HG03025 (cell line): Measurements from ENCODE around the gene ECT2L.

Experiments
- ATAC-seq: cut with Tn5 transposase; IDR thresholded peaks from one replicate; pipeline ENCODE4 v1.9.1; 2021; ENCODE audit warnings: mild to moderate bottlenecking, moderate library complexity; ENCODE audit not compliant: unreplicated experiment, low FRiP score

Gene ECT2L

GRCh38 chr6:138805016-138805765 is 9.3 kb downstream of the ECT2L start:
- ATAC-seq, result no peak

GRCh38 chr6:138806889-138807288 is 11.0 kb downstream of the ECT2L start:
- no peak for ATAC-seq

DNA sequence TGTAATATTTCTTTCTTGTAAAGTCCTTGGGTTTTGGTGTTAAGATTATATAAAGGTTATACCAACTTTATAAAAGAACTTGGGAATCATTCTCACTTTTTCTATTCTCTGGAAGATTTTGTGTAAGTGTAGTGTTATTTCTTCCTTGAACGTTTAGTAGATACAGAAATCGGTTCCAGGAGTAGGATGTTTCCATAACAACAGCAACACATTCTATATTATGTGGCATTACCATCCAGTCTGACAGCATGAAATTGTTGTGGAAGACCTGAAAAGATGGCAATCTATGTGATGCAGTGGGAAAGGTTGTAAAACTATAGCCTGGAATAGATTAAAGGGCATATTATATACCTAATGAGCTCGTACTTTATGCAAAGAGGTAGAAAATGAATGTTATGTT is 13.8 kb downstream of the ECT2L start:
- ATAC-seq, result no peak

GRCh38 chr6:138811866-138812265 is 16.0 kb downstream of the ECT2L start:
- ATAC-seq, result no peak

DNA sequence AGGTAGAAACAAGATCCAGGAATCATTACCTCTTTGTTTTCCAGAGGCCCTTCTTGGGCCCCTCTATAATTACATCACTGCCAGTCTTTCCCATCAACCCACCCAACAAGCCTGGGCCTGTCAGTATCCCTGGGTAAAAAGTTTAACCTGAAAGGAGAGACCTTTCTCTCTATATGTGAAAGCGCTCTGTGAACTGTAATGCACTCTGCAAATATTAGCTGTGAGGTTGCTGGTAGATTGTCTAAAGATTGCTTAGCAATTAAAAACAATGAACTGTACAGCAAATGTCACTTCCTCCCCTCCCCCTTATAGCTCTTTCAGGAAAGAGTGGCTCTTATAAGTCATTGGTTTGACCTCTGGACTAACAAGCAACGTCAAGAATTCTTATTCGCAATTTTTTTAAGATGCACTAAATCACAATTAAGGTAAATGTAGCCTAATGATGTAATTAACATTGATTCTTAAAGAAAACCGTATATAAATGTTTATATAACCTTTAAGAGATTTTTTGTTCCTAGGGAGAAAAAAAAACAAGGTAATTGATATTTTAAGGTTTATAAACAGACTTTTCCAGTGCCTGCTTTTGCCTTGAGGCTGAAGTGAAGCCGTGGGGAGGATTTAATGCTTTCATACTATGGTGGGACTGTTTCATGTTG is 18.4 kb downstream of the ECT2L start:
- ATAC-seq, result no peak

DNA sequence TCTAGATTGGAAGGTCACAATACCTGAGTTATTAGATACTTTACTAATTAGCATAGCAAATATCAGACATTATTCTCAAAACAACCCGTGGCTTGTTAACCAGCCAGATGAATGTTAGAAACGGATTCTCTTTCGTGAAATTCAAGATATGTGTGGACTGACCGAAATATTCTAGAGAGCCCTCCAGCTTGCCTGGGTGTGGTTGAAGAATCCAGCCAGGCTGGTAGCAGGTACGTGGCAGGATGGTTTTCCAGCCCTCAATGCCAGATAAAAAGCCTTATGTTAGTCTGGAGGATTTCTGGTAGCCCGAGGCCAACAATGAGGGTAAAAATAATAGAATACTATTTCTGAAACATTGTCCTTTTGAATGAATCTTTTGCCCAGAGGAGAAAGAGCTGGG is 19.3 kb downstream of the ECT2L start:
- no peak for ATAC-seq

DNA sequence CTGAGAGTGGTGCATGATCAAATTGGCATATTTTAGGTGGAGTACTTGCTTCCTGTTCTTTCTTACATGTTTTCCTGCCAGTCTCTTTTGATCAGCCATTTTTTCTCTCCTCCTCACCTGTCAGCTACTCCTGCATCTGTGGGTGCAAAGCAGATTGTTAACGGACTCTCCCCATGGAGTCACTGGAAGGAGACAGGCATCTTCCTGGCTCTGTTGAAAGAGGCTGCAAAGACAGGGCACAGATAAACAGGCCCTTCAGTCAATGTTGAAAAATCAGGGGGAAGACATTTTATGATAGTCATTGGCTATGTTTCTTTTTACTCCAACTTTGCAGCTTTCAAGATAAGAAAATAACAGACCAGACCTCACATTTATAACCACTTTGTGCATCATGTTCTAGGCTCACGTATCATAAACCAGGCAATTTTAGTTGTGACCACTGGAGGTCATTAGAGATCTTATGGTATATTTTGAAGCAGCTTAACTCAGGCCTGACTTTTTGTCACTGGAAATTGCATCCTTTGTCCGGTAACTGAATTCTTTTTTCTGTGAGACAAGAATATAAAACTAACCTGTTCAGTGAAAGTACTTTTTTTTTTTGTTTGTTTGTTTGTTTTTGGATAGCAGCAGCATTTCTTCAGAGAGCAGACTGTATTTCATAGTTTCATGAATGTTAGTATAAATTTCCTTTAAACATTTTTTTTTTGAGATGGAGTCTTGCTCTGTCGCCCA is 20.1 kb downstream of the ECT2L start:
- ATAC-seq, result peak; percentile 51

GRCh38 chr6:138817799-138818198 is 21.9 kb downstream of the ECT2L start:
- peak; percentile 1 for ATAC-seq

DNA sequence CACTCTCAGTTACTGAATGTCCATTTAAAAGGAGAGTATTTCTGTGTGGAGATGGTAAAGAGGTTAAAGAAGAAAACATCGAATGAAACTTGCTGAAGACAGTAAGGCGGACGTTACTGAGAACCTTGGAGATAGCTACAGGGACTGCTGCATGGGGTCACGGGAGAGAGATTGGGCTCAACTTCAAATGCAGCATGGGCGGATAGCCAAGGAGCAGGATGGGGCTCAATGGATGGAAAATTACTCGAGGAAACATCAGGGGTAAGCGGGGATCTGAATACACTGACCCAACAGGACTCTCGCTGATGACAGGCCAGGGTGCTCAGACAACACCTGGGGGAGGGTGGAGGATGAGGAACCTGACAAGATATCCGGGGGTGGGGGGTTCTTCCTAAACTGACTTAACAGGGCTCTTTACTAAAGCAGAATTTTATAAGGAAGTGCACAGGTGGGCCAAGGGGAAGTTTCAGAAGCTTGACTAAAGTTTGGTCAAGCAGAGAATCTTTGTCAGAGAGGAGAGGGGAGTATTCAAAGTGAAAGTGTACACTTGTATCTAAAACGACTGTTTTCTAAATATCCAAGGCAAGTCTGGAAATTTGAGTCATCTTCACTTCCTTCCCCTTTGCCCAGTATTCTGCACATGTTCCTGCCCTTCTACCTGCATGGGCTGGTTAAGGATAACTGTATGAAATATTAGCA is 22.8 kb downstream of the ECT2L start:
- ATAC-seq, result peak; percentile 62

DNA sequence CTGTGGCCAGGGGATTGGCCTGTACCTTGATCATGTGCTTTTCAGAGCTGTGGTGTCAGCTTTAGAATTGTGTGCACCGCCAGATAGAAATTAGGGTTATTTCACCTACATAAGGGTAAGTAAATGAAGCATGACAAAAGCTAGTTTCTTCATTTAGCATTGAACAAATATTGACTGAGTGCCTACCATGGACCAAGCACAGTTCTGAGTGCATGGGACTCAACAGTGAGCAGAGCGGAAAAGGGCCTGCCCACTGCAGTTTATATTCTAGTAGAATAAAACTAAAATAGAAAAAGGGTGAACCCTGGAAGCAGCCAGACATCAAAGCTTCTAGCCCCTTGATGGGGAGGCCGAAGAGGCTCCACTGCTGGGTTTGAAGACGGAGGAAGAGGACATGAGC is 25.6 kb downstream of the ECT2L start:
- no peak for ATAC-seq

GRCh38 chr6:138824482-138825144 is 28.7 kb downstream of the ECT2L start:
- no peak for ATAC-seq

DNA sequence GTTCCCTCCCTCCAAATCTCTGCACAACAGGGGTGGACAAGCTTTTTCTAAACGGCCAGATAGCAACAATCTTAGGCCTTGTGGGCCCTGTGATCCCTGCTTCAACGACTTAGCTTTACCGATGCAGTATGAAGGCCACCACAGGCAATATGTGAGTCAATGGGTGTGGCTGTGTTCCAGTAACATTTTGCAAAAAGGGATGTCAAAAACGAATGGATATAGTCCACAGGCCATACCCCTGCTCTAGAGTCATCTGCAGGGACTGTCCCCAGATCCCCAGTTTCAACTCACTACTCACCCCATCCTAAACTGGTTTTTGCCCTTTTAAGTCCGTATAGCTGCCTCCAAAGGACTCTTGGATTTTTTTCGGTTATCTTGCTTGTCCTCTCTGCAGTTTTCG is 34.4 kb downstream of the ECT2L start:
- no peak for ATAC-seq

GRCh38 chr6:138832182-138832581 is 36.3 kb downstream of the ECT2L start:
- ATAC-seq, result no peak

DNA sequence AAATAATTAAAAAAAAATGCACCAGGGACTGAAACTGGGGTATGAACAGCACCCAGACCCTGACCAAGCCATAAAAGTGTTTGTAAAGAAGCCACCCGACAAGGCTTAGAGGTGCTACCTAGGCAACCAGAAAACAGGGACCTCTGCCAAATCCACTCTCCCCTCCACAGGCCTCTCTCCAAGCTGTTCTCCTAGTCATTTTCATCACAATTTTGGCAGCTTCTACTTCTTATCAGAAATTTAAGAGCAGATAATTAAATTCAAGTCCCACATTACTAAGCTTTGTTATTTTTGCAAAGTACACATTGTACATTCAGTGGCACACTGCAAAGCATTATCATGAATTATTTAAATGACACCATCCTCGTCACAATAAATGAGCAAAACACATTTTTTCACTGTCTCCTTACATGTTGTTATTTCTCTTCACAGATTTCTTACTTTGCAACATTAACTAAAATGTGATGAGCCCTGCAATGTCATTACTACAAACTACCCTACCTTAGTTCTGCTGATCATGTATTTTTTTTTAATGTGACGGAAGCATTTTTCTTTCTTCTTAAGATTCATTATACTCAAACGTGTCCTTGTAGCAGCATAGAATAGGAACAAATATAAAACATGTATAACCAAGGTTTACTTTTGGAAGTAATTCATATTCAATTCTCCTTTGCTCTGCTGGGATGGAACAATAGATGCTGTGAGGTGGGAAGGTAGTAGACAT is 38.1 kb downstream of the ECT2L start:
- no peak for ATAC-seq

- ATAC-seq, result no peak
Measured at GRCh38 chr6:138837246-138837645, 41.4 kb downstream of the ECT2L start.

DNA sequence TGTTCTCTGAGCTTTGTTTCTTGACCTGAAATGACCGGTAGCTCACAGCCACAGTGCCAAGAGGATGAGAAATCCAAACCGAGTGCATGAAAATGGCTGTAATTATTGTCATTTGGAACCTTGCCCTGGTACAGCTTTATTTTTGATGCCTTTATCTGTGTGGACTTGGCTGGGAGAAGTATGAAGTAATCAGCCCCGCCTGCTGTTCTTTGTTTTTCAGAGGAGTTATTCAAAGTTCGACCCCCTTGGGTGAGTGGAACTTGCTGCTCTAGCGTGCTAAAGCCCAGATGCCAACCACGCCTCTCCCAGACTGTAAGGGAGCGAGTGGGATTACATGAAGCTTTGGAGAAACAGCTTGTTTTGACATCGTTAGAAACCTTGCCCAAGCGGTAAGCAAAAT is 48.3 kb downstream of the ECT2L start:
- no peak for ATAC-seq

- ATAC-seq, result no peak
Measured at GRCh38 chr6:138847884-138848283, 52.0 kb downstream of the ECT2L start.

DNA sequence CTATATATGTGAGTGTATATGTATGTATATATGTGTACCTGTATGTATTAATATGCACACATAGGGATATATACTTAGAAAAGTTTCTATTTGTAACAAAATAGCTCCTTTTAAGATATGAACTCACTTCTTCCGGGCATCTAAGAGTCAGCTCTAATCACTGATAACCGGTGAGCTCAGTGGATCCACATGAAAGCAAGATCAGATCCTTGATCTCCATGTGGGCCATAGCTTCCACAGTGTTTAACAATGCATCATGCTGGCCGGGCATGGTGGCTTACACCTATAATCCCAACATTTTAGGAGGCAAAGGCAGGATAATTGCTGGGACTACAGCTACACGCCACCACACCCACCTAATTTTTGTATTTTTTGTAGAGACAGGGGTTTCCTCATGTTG is 52.6 kb downstream of the ECT2L start:
- ATAC-seq, result no peak

DNA sequence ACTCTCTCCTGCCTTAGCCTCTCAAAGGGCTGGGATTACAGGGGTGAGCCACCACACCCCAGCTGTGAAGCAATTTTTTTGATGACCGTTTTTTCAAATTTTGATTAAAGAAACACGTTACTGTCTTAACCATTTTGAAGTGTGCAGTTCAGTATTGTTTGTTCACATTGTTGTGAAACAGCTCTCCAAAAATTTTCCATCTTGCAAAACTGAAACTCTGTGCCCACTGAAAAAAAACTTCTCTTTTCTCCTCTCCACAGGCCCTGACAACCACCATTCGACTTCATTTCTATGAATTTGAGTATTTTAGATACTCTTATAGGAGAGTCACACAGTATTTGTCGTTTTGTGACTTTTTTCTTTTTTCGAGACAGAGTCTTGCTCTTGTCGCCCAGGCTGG is 53.9 kb downstream of the ECT2L start:
- ATAC-seq, result no peak

DNA sequence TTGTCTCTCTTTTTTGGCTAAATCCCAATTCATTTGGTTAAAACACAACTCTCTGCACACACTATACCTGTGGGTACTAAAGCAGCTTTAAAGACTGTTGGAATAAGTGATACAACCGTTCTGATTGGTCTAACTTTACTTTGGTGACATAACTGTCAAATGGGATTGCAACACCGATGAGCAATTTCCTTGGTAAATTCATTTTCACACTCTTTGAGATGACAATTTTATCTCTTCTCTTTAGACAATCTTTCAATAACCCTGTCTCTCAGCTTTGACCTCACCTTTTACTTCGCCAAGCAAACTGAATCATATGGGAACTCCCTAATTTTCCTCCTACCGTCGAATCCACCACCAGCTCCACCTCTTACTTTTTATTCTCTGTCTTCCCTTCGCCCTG is 60.8 kb downstream of the ECT2L start:
- ATAC-seq, result no peak
